Retina (tissue), 1 donor: Measurements from ENCODE around the gene BRK1.
A peak's percentile ranks its signal among the peaks of the same experiment; 100 is the strongest.
"Not testable (repeated sequence)": the region's sequence is repeated elsewhere in the genome, so short reads cannot be mapped to it uniquely, and the experiment has no call there.

Experiments used
- DNase-seq: peaks from one replicate; pipeline ENCODE4 v3.0.0-alpha.2; 2016

The BRK1 gene

GRCh38 chr3:10115326-10116137 is at the start of gene BRK1:
BRK1 (plus strand) TSS chr3:10115675; CDS start chr3:10115702, 27 bp downstream.
- peak; percentile 94 for DNase-seq

GRCh38 chr3:10070077-10070476 is 45.4 kb upstream of the BRK1 start:
- DNase-seq = not testable (repeated sequence)

GRCh38 chr3:10074666-10075065 is 40.8 kb upstream of the BRK1 start:
- DNase-seq = no peak

- no peak for DNase-seq
Measured at GRCh38 chr3:10081871-10082270, 33.6 kb upstream of the BRK1 start.

- DNase-seq = no peak
Measured at GRCh38 chr3:10085738-10086137, 29.7 kb upstream of the BRK1 start.

GRCh38 chr3:10088256-10088655 is 27.2 kb upstream of the BRK1 start:
- DNase-seq = no peak

- DNase-seq = no peak
Measured at GRCh38 chr3:10090179-10090578, 25.3 kb upstream of the BRK1 start.

GRCh38 chr3:10090774-10091173 is 24.7 kb upstream of the BRK1 start:
- not testable (repeated sequence) for DNase-seq

GRCh38 chr3:10091387-10091786 is 24.1 kb upstream of the BRK1 start:
- DNase-seq = not testable (repeated sequence)

GRCh38 chr3:10093678-10094077 is 21.8 kb upstream of the BRK1 start:
- DNase-seq = no peak

GRCh38 chr3:10099041-10099440 is 16.4 kb upstream of the BRK1 start:
- no peak for DNase-seq

- DNase-seq = no peak
Measured at GRCh38 chr3:10106919-10107318, 8.6 kb upstream of the BRK1 start.

- DNase-seq = no peak
Measured at GRCh38 chr3:10108091-10108490, 7.4 kb upstream of the BRK1 start, which contains the start of gene FANCD2OS. FANCD2OS (minus strand) TSS chr3:10108255; CDS start chr3:10104774, 3,481 bp downstream.

- DNase-seq = no peak
Measured at GRCh38 chr3:10116138-10116460, 624 bp downstream of the BRK1 start.

GRCh38 chr3:10116928-10117327 is 1.5 kb downstream of the BRK1 start:
- DNase-seq = no peak

GRCh38 chr3:10119376-10119775 is 3.9 kb downstream of the BRK1 start:
- DNase-seq = no peak

- DNase-seq = no peak
Measured at GRCh38 chr3:10121064-10121463, 5.6 kb downstream of the BRK1 start.

GRCh38 chr3:10122724-10123123 is 7.2 kb downstream of the BRK1 start:
- no peak for DNase-seq

GRCh38 chr3:10135872-10136271 is 20.4 kb downstream of the BRK1 start:
- DNase-seq = not testable (repeated sequence)

- no peak for DNase-seq
Measured at GRCh38 chr3:10136426-10137005, 21.0 kb downstream of the BRK1 start.

- no peak for DNase-seq
Measured at GRCh38 chr3:10137178-10137577, 21.7 kb downstream of the BRK1 start.

GRCh38 chr3:10140996-10141546 is 25.6 kb downstream of the BRK1 start:
- DNase-seq = no peak

GRCh38 chr3:10142707-10143560 is 27.5 kb downstream of the BRK1 start:
- DNase-seq = no peak
